GM19463 (cell line): ENCODE results near the gene DPYSL5.

Source experiments
- ATAC-seq: cut with Tn5 transposase; IDR thresholded peaks from one replicate; pipeline ENCODE4 v1.9.1; 2021; ENCODE audit warnings: mild to moderate bottlenecking, moderate library complexity; ENCODE audit not compliant: unreplicated experiment

DPYSL5 gene

DNA sequence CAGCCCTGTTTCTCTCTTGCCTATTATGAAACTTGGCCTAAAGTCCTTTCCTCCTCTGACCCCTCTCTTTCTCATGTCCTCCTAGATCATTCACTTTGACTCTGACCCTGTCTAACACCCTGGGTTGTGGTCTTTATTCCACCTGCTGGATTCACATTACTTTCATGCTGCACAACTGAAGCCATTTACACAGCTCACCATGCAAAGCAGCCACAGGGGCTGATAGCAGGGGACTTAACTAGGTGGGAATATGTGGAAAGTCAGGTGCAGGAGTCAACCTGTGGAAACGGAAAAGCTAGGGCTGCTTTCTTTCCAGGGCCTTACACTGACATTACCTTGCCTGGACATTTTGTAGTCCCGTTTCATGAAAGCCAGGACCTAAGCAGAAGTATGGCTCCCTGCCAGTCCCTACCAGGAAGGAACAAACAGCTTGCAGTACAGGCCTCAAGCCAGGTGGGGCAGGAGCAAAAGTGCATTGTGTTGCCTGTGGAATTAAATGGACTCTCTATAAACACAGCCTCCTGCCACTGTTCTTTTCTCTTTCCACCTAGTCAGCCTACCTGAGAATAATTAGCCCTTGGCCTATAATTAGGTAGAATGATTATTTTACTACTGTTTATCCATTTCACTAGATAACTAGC, 134.3 kb downstream of the DPYSL5 start:
- ATAC-seq: no peak

DNA sequence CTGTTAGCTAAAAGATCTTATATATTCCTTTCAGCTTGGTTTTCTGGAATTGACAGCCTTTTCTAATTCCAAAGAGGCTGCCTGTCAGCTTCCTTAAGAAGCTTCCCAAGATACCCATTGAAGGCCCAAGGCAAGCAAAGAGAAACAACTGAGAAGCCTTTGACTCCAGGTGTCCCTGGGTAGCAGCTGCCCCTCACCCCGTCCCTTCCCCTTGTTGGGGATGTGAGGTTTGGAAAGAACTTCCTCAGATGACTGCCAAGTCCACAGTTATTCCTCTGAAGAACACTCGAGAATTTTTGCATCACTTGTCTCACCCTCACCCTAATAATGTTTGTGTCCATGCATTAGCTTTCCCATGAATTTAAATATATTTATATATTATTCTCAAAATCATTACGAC, 135.8 kb downstream of the DPYSL5 start:
- no peak for ATAC-seq

DNA sequence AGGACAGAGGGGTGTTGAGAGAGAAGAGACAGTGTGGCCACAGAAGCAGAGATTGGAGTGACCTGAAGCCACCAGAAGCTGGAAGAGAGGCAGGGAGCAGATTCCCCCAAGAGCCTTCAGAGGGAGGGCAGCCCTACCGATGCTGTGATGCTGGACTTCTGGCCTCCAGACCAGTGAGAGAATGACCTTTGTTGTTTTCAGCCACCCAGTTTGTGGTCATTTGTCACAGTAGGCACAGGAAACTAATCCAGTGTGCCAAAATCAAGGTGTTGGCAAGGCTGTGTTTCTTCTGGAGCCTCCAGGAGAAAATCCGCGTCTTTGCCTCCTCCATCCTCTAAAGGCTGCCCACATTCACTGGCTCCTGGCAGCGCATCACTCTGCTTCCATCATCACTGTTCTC, 137.9 kb downstream of the DPYSL5 start:
- no peak for ATAC-seq

DNA sequence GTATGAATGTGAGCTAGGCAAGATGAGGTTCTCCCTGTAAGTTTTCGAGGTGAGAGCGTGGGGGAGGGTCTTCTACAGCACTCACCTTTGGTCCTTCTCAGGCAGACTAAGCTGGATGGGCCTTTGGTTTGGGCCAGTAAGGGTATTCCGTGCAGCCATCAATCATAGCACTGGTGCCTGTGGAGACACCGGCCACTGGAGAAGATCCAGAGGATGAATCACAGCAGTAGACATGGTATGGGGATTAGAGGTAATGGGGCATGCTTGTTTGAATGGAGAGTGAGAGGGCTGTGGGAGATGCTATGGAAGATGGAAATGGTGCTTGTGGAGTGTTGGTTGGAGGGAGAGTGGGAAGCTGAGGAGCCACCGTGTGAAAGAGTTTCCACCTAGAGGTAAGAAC, 138.6 kb downstream of the DPYSL5 start:
- ATAC-seq: no peak

DNA sequence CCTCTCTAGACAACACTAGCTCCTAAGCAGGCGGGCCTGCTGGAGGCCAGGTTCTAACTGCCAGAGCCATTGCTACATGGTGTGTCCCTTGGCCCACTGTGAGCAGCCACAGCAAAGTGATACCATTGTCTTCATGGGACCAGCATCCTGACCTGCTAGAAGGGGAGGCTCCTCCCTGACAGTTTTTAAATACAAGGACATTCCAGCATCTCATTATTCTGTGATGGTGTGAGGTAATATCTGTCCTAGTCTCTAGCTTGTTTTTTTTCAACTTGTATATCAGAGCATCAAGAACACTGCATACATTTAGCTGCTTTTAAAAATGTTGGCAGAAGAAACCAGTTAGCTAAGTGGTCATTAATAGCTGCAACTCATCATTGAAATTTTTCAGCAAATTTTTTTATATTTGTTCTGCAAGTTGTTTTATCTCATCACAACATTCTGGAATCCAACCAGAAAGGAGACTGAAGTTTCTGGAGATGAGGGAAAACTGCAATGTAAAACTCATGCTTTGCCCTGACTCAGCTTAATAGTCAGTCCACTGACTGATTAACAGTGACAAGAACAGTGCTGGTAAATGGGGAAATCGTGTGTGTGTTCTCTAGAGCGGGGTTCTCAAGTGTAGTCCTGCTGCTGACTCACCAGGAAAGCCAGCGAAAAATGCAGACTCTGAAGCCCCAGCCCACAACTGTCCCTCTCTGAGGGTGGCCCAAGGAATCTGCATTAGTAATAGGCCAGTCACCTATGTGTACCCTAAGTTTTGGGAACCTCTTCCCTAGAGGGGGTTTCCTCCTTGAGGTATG, 140.3 kb downstream of the DPYSL5 start:
- no peak for ATAC-seq

DNA sequence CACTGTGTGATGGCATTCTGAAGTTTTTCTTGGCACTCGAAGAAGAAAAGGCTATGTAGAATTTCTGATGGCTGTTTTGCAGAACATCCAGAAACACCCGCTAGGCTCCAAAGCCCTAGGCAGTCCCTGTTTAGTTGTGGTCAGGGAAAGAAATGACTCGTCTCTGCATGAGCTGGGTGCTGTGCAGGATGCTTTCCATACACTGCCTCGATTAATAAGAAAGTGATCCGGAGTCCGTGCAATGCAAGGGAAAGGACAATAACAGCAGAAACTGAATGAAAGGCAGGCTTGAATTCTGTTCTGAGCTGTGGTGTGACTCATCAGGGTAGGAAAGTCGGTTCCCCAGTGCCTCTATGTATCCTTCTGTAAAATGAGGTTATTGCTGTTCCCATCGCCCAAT, 141.2 kb downstream of the DPYSL5 start:
- no peak for ATAC-seq

DNA sequence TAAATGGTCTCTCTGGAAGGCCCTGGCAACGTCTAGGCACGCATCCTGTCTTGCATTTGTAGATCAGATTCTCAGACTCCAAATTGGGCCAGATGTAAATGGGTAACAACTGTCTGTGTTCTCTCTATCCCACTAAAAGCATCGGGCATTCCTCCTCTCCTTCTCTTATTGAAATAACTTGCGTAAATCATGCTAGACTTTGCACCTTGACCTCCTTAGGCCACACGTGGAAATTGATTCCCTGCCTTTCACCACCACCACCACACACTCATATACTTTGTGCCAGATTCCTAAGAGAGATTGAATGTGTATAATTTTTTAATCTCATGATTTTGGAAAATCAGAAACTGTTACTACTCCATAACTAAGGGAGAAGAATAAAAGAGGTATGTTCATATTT, 143.8 kb downstream of the DPYSL5 start:
- ATAC-seq: no peak

DNA sequence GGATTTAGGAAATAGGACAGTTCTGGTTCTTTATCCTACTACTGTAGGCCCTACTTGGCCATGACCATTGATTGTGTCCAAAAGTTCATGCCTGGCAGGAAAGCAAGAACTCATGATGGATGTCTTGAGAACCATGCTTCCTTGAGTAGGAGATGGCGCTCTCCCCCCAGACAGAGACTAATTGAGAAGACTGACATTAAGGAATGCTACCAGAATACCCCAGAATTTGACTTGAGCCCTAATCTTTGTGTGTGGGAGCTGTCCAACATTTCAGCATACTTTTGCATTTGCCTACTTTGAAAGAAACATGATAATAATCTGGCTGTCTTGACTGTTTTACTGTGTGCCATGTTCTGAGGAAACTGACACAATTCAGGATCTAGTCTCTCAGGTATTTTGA, 145.8 kb downstream of the DPYSL5 start:
- no peak for ATAC-seq

DNA sequence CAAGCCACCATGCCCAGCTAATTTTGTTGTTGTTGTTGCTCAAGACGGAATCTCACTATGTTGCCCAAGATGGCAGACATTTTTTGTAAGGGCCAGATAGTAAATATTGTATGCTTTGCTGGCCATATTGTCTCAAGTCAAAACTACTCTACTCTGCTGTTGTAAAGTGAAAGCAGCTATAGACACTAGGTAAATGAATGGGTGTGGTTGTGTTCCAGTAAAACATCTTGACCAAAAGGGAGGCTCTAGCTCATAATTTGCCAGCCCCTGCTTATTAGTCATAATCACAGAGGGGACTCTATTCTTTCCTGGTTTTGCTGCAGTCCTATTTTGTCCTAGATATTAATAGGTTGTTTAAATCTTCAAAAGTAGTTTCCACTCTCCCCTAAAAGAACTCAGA, 147.1 kb downstream of the DPYSL5 start:
- no peak for ATAC-seq

DNA sequence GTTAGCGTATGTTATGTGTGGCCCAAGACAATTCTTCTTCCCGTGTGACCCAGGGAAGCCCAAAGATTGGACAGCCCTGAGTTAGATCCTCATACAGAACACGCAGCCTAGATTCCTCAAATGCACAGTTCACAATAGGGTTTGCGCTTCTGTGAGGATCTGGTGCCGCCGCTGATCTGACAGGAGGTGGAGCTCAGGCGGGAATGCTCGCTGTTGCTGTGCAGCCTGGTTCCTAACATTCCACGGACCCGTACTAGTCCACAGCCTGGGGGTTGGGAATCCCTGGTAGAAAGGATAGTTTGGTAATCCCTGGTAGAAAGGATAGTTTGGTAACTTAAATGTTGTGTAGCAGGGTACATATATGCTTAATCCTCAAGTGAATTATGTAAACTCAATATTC, 149.5 kb downstream of the DPYSL5 start:
- ATAC-seq: no peak

DNA sequence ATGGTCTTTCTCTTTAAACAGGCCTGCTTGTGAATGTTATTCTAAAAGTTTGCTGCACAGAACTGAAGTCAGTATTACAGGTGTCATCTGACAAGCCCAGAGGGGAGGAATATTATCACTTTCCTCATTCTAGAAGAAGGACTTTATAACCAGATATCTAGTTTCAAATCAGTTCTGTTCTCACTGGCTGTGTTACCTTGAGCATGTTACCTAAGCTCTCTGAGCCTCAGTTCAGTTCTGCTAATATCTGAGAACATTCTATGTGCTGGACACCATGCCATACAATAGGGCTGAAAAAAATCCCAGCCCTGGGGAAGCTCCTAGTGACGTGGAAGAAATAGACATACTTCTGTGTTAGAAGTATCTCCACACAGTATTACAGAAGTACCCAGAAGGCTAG, 150.4 kb downstream of the DPYSL5 start:
- no peak for ATAC-seq
